Chondrocyte (in vitro differentiated cells): Measurements from ENCODE around the gene ATXN7. TPM values are rescaled to one million over a fixed set of nuclear protein-coding genes. Genes with fewer than 3 reads are reported as not detected.

Experiments used
- DNase-seq: peaks from one replicate; pipeline ENCODE4 v3.0.0; 2021; ENCODE audit warnings: mixed read lengths, low spot score
- H3K27ac Mint-ChIP-seq: one replicate; pipeline ENCODE4 v1.8.0; 2021; ENCODE audit warnings: mild to moderate bottlenecking, moderate library complexity, mixed read lengths; ENCODE audit not compliant: unreplicated experiment
- H3K27me3 Mint-ChIP-seq: 2 replicates; pipeline ENCODE4 v1.8.0; 2021; ENCODE audit warnings: low read depth, mixed read lengths
- H3K36me3 Mint-ChIP-seq: 2 replicates; pipeline ENCODE4 v1.8.0; 2021; ENCODE audit warnings: low read depth, mixed read lengths
- H3K4me1 Mint-ChIP-seq: 2 replicates; pipeline ENCODE4 v1.8.0; 2021; ENCODE audit warnings: low read depth, mild to moderate bottlenecking, mixed read lengths
- H3K4me3 Mint-ChIP-seq: one replicate; pipeline ENCODE4 v1.8.0; 2021; ENCODE audit warnings: mild to moderate bottlenecking, moderate library complexity, mixed read lengths; ENCODE audit not compliant: unreplicated experiment
- H3K9me3 Mint-ChIP-seq: 2 replicates; pipeline ENCODE4 v1.8.0; 2021; ENCODE audit warnings: low read depth, mixed read lengths
- CTCF ChIP-seq: fragments of 200-600 bp; sonication (generic); IDR thresholded peaks from 2 replicates; pipeline ENCODE4 v1.5.0; 2021; ENCODE audit warnings: antibody characterized with exemption, mild to moderate bottlenecking, moderate library complexity
- total RNA-seq: library from RNA; stranded (reverse); gene quantifications from 3 replicates; pipeline ENCODE4 v1.2.1, GENCODE V29; 2021

ATXN7 gene
- total RNA-seq, 1 donor from 2014 or later: 19.1 TPM

GRCh38 chr3:63964681-63965485 is 101.2 kb downstream of the ATXN7 start:
- no peaks in the 10 kb centered on the region for H3K36me3 Mint-ChIP-seq
- H3K4me3 Mint-ChIP-seq: no peak overlapping the region
- H3K9me3 Mint-ChIP-seq: no peaks in the 10 kb centered on the region
- H3K27me3 Mint-ChIP-seq: no peaks in the 10 kb centered on the region
- peaks cover 59% of the 10 kb centered on the region for H3K4me1 Mint-ChIP-seq
- TF ChIP-seq CTCF: no peak
- peak overlapping the region; percentile 43 for H3K27ac Mint-ChIP-seq
- DNase-seq: no peak

GRCh38 chr3:63966007-63966406 is 102.3 kb downstream of the ATXN7 start:
- TF ChIP-seq CTCF: no peak
- no peak overlapping the region for H3K4me3 Mint-ChIP-seq
- no peak for DNase-seq
- H3K36me3 Mint-ChIP-seq: no peaks in the 10 kb centered on the region
- H3K27ac Mint-ChIP-seq: no peak overlapping the region
- no peaks in the 10 kb centered on the region for H3K9me3 Mint-ChIP-seq
- peaks cover 61% of the 10 kb centered on the region for H3K4me1 Mint-ChIP-seq
- H3K27me3 Mint-ChIP-seq: no peaks in the 10 kb centered on the region

- H3K4me1 Mint-ChIP-seq: peaks cover 70% of the 10 kb centered on the region
- H3K36me3 Mint-ChIP-seq: no peaks in the 10 kb centered on the region
- H3K27ac Mint-ChIP-seq: peak overlapping the region; percentile 74
Measured at GRCh38 chr3:63966871-63967270, 103.2 kb downstream of the ATXN7 start.

GRCh38 chr3:63967675-63968611 is 104.3 kb downstream of the ATXN7 start:
- no peaks in the 10 kb centered on the region for H3K27me3 Mint-ChIP-seq
- H3K27ac Mint-ChIP-seq: peak overlapping the region; percentile 74
- H3K4me3 Mint-ChIP-seq: peak overlapping the region; percentile 3
- no peak for DNase-seq
- H3K9me3 Mint-ChIP-seq: no peaks in the 10 kb centered on the region
- TF ChIP-seq CTCF: no peak
- peaks cover 81% of the 10 kb centered on the region for H3K4me1 Mint-ChIP-seq
- H3K36me3 Mint-ChIP-seq: no peaks in the 10 kb centered on the region

More at GRCh38 chr3:63966871-63967270, 103.2 kb downstream of the ATXN7 start:
- Mint-ChIP-seq H3K4me3 (no peak overlapping the region), H3K27me3 (no peaks in the 10 kb centered on the region), H3K9me3 (no peaks in the 10 kb centered on the region)
- no peak for DNase-seq
- no peak for TF ChIP-seq CTCF
